GM18505 (cell line): ENCODE results near the gene ARID3C.
"Not testable (repeated sequence)": the region's sequence is repeated elsewhere in the genome, so short reads cannot be mapped to it uniquely, and the experiment has no call there.

Experiments
- ATAC-seq: cut with Tn5 transposase; IDR thresholded peaks from one replicate; pipeline ENCODE4 v1.9.1; 2021; ENCODE audit not compliant: unreplicated experiment
- POLR2A ChIP-seq: IDR thresholded peaks from 4 replicates; pipeline ENCODE4 v1.6.1; 2011; ENCODE audit warnings: borderline replicate concordance; ENCODE audit not compliant: insufficient read depth, insufficient read length; ENCODE audit errors: extremely low read depth

The ARID3C gene

GRCh38 chr9:34642679-34643078 is 13.8 kb upstream of the ARID3C start:
- TF ChIP-seq POLR2A = no peak
- ATAC-seq = no peak

- ATAC-seq = not testable (repeated sequence)
Measured at GRCh38 chr9:34639322-34639721, 10.5 kb upstream of the ARID3C start.

- TF ChIP-seq POLR2A = no peak
- no peak for ATAC-seq
Measured at GRCh38 chr9:34638138-34638445, 9.2 kb upstream of the ARID3C start.

DNA sequence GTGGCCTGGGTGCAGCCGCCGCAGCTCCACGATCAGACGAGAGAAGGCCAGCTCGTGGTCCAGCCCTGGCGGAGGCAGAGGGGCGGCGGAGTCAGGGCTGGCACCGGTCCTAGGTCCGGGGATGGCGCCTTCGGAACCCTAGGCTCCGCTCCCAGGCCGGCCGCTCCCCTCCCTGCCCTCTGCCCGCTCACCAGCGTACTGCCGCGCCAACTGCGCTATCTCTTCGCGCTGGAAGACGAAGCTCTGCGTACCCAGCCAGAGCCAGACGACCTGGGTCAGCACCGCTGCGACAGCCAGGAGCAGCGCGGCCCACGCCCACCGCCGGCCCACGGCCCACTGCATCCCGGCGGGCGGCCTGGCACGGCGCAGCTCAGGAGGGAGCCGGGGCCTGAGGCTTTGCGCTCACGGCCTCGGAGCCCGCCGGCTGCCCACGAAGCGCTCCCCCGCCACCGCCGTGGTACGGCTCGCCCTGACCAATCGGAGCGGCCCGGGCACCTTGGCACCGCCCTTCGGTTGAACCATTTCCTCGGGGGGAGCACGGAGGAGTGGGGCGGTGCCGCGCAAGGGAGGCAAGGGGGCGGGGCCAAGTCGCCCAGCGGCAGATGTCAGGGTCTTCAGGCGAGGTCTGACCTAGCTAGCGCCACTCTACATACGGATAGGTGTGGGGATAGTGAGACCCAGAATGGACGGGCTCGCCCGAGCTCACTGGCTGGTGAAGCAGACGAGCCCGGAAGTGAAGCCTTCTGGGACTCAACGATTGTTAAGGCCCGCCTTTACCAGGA is 8.7 kb upstream of the ARID3C start, which contains the start of gene SIGMAR1:
Gene SIGMAR1, minus strand, starts transcription at position 432 of the 782 bp plus-strand sequence. Its CDS starts 90 bp downstream, at position 342.
- TF ChIP-seq POLR2A = peak; percentile 70
- peak; percentile 89 for ATAC-seq

DNA sequence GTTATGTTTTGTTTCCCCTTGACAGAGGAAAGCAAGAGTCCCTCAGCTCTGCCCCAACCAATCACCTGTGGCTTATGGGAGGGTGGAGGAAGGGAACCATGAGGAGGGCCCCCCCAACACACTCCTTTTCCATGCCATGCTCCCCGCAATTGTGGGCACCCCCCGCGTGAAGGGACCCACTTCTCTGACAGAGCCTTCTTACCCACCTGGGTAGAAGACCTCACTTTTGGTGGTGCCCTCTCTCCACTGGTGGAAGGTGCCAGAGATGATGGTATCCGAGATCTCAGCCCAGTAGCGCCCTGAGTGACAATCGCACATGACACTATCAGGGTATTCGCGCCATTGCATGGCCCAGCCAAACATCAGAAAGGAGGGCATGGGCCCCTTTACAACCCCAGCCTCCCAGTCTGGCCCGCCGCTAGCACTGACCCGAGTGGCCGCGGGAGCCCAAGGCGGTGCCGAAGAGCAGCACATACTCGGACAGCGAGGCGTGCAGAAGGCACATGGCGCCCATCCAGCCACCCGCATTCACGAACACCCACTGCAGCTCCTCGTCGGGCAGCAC is 8.0 kb upstream of the ARID3C start:
- no peak for TF ChIP-seq POLR2A

DNA sequence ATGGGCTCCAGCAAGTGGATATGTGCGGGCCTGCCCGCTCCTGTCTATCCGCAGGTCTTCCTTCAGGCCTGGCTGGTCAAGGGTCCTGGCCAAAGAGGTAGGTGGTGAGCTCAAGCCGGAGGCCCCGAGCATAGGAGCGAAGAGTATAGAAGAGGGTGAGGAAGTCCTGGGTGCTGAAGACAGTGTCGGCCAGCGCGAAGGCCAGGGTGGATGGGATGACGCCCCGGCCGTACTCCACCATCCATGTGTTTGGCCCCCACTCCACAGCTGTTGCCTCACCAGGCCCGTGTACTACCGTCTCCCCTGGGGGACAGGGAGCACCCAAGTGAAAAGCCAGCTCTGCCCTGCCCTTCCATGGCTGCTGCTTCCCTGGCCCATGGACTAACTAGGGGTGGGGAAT is 6.7 kb upstream of the ARID3C start:
- no peak for ATAC-seq
- TF ChIP-seq POLR2A = no peak

More for the DNA sequence above, 8.0 kb upstream of the ARID3C start:
- ATAC-seq = no peak

DNA sequence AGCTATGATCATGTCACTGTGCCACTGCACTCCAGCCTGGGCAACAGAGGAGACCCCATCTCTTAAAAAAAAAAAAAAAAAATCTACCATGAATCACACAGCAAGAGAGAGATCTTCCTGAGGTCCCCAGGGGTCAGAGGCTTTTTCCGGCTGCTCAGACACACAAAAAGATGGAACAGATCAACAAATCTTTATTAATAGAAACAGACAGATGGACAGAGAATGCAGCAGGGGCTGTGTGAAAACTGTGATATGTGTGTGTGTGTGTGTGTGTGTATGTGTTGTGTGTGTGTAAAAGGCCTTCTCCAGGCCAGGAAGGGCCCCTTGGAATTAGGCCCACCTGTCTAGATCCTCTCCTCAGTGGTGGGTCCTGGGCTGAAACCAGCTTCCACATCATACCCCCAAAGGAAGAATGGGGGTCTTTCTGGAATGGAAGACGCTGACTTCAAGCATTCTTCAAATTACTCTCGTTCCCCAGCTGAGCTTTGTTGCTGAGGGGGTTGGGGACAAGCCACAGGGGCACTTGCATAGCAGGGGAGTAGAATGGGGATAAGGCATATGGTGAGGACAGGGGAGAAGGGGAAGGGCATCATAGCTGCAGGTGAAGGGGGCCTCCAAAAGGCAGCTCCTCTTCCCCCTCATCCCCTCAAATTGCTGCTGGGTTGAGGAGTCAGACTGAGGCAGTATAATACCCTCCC is 5.8 kb upstream of the ARID3C start:
- ATAC-seq = no peak
- TF ChIP-seq POLR2A = no peak

- no peak for TF ChIP-seq POLR2A
- no peak for ATAC-seq
Measured at GRCh38 chr9:34633851-34634550, 5.1 kb upstream of the ARID3C start.

DNA sequence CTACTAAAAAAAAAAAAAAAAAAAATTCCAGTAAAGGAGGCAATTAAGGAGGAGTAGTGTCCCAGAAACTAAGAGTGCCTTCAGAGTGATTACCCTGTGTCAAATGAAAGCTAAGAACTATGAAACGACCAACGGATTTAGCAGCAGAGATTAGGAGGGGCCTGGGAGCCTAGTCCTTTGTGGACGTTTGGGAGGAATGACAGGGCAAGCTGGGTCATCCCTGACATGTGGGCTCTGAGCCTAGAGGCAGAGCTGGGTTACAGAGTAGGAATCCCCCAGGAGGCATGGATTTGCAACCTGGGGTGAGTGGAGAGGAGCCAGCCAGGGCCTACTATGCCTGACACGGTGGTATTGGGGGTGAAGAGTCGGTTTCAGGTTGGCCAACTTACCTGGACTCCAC is 4.3 kb upstream of the ARID3C start:
- ATAC-seq = no peak
- no peak for TF ChIP-seq POLR2A

GRCh38 chr9:34630402-34631154 is 1.7 kb upstream of the ARID3C start:
- TF ChIP-seq POLR2A = no peak
- no peak for ATAC-seq

DNA sequence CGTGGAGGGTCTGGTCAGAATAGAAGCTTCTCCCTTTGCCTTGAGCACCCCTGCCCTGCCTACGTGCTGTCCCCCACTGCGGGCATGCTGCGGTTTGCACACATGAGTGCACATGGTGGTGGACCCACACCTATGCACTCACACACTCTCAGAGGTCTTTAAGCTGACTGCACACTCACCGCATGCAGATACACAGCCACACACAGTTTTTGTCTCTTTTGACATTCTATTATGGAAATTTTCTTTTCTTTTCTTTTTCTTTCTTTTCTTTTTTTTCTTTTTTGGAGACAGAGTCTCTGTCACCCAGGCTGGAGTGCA is 584 bp upstream of the ARID3C start:
- TF ChIP-seq POLR2A = no peak
- no peak for ATAC-seq

GRCh38 chr9:34627716-34628655 is 880 bp downstream of the ARID3C start:
- ATAC-seq = no peak

More at GRCh38 chr9:34627716-34628655, 880 bp downstream of the ARID3C start:
- no peak for TF ChIP-seq POLR2A
